Measurements from ENCODE around the gene COL2A1. TPM values are rescaled to one million over a fixed set of nuclear protein-coding genes. Genes with fewer than 3 reads are reported as not detected.

COL2A1 gene
- total RNA-seq, 1 experiment from 2014 or later: 0.50 TPM

DNA sequence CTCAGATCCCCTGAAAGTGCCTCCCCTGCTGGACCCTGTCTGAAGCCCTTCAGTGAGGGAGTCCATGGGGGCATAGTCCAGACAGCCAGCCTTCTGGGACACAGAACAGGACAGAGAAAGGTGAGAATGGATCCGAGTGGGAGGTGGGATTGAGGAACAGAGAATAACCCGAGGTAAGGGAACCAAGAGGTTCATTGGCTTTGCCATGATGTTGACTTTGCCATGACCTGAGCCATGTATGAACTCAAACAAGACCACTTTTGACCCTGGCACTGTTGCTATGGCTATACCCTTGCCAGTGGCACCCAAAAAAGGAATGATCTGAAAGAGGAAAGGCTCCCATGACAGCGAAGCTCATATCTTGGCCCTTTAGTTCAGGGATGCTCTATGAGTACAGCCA is 76.9 kb downstream of the COL2A1 start:
- no peaks in the 10 kb centered on the region for H3K36me3 Mint-ChIP-seq (ENCODE audit: insufficient read depth, unreplicated experiment)
- BruUV-seq (replicated peaks): no TSS peak
- H3K9me3 Mint-ChIP-seq (ENCODE audit: low read depth, unreplicated experiment): no peaks in the 10 kb centered on the region
- H3K27ac Mint-ChIP-seq (ENCODE audit: unreplicated experiment): no peak overlapping the region
- intact Hi-C loops (cut with micrococcal nuclease; ENCODE audit: unreplicated experiment): no loop called here
- H3K4me1 Mint-ChIP-seq (ENCODE audit: low read depth, unreplicated experiment): no peaks in the 10 kb centered on the region
- H3K27me3 Mint-ChIP-seq (ENCODE audit: unreplicated experiment): peaks cover 24% of the 10 kb centered on the region
- CTCF ChIA-PET: no interaction called here
- no peak overlapping the region for H3K4me3 Mint-ChIP-seq (ENCODE audit: low read depth, unreplicated experiment)
- TF ChIP-seq, protein P1, sequence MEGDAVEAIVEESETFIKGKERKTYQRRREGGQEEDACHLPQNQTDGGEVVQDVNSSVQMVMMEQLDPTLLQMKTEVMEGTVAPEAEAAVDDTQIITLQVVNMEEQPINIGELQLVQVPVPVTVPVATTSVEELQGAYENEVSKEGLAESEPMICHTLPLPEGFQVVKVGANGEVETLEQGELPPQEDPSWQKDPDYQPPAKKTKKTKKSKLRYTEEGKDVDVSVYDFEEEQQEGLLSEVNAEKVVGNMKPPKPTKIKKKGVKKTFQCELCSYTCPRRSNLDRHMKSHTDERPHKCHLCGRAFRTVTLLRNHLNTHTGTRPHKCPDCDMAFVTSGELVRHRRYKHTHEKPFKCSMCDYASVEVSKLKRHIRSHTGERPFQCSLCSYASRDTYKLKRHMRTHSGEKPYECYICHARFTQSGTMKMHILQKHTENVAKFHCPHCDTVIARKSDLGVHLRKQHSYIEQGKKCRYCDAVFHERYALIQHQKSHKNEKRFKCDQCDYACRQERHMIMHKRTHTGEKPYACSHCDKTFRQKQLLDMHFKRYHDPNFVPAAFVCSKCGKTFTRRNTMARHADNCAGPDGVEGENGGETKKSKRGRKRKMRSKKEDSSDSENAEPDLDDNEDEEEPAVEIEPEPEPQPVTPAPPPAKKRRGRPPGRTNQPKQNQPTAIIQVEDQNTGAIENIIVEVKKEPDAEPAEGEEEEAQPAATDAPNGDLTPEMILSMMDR (IDR thresholded peaks at IDR 0.05; ENCODE audit: unreplicated experiment): no peak
- no peak for DNase-seq

Other genes starting within 250 kb of the COL2A1 start
- 8.2 and 11.0 TPM in 2 replicates for gene RAPGEF3, start 245.6 kb downstream of the COL2A1 start, total RNA-seq (2022)
- 17.0 and 17.2 TPM in 2 replicates for gene SLC48A1, start 231.2 kb downstream of the COL2A1 start, total RNA-seq (2022)
- gene HDAC7, start 184.6 kb downstream of the COL2A1 start, total RNA-seq (2022): 41.8 and 44.0 TPM in 2 replicates
- gene VDR, start 99.5 kb downstream of the COL2A1 start, total RNA-seq (2022): 10.1 and 12.5 TPM in 2 replicates
- 67.2 and 77.3 TPM in 2 replicates for gene TMEM106C, start 40.9 kb downstream of the COL2A1 start, total RNA-seq (2022)
- gene SENP1, start 101.6 kb upstream of the COL2A1 start, total RNA-seq (2022): 15.6 and 17.7 TPM in 2 replicates
- 33.3 and 39.4 TPM in 2 replicates for gene PFKM, start 114.9 kb upstream of the COL2A1 start, total RNA-seq (2022)
- 19.2 and 20.4 TPM in 2 replicates for gene ASB8, start 153.0 kb upstream of the COL2A1 start, total RNA-seq (2022)
- 0.45 and 0.51 TPM in 2 replicates for gene CCDC184, start 179.2 kb upstream of the COL2A1 start, total RNA-seq (2022)
- gene OR10AD1, start 198.8 kb upstream of the COL2A1 start, total RNA-seq (2022): not detected in 2 replicates

Data from Calu3 (cell line).